ENCODE data around the gene EID1. TPM values are rescaled to one million over a fixed set of nuclear protein-coding genes. Genes with fewer than 3 reads are reported as not detected.
"Not testable (repeated sequence)": the region's sequence is repeated elsewhere in the genome, so short reads cannot be mapped to it uniquely, and the experiment has no call there.

EID1 gene
- total RNA-seq, 2 donors from 2014 or later: 108 to 119 TPM

DNA sequence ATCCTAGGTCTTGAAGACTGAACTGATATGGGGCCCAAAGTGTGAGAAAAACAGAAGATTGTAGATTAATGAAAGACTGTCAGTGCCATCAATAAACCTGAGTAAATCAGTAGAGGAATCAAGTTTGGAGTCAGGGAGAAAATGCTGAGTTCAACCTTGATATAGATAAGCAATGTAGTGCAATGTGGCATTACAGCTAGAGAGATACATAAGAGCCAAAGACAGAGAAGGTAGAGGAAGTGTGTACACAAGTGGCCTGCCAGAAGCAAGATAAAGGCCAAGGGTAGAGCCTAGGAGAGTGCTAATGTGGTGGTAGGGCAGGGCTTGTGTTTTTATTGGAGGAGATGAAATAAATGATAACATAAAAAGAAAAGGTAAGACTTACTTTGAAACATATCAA is 26.0 kb upstream of the EID1 start:
- peaks cover 1% of the 10 kb centered on the region for H3K27me3 Mint-ChIP-seq (ENCODE audit: insufficient read depth)
- H3K36me3 ChIP-seq (ENCODE audit: control insufficient read depth, insufficient read depth, low read length): no peaks in the 10 kb centered on the region
- H3K4me1 ChIP-seq (ENCODE audit: control insufficient read depth, insufficient read depth, low read length): no peaks in the 10 kb centered on the region
- no peak overlapping the region for H3K27ac ChIP-seq (ENCODE audit: low read depth, low read length)
- no peak overlapping the region for H3K9ac ChIP-seq (ENCODE audit: extremely low read depth, low read length, poor library complexity, severe bottlenecking)
- H3K9me3 Mint-ChIP-seq: no peaks in the 10 kb centered on the region
- no peak for DNase-seq
- H3K9me3 ChIP-seq (ENCODE audit: control insufficient read depth, low read length): no peaks in the 10 kb centered on the region
- no peak overlapping the region for H3K27ac Mint-ChIP-seq
- H3K4me3 Mint-ChIP-seq: no peak overlapping the region
- H3K36me3 Mint-ChIP-seq (ENCODE audit: low read depth): no peaks in the 10 kb centered on the region
- peaks cover 15% of the 10 kb centered on the region for H3K4me1 Mint-ChIP-seq
- TF ChIP-seq, protein P1, sequence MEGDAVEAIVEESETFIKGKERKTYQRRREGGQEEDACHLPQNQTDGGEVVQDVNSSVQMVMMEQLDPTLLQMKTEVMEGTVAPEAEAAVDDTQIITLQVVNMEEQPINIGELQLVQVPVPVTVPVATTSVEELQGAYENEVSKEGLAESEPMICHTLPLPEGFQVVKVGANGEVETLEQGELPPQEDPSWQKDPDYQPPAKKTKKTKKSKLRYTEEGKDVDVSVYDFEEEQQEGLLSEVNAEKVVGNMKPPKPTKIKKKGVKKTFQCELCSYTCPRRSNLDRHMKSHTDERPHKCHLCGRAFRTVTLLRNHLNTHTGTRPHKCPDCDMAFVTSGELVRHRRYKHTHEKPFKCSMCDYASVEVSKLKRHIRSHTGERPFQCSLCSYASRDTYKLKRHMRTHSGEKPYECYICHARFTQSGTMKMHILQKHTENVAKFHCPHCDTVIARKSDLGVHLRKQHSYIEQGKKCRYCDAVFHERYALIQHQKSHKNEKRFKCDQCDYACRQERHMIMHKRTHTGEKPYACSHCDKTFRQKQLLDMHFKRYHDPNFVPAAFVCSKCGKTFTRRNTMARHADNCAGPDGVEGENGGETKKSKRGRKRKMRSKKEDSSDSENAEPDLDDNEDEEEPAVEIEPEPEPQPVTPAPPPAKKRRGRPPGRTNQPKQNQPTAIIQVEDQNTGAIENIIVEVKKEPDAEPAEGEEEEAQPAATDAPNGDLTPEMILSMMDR (conservative IDR thresholded peaks at IDR 0.05): no peak
- H3K4me3 ChIP-seq (ENCODE audit: low read length): no peak overlapping the region
- no peaks in the 10 kb centered on the region for H3K27me3 ChIP-seq (ENCODE audit: control insufficient read depth, insufficient read depth, low read length, poor library complexity, severe bottlenecking)

GRCh38 chr15:48854434-48854833 is 23.5 kb upstream of the EID1 start:
- not testable (repeated sequence) for H3K27ac Mint-ChIP-seq; H3K4me1 ChIP-seq (ENCODE audit: control insufficient read depth, insufficient read depth, low read length); H3K4me3 Mint-ChIP-seq; H3K9ac ChIP-seq (ENCODE audit: extremely low read depth, low read length, poor library complexity, severe bottlenecking); H3K9me3 ChIP-seq (ENCODE audit: control insufficient read depth, low read length); H3K36me3 Mint-ChIP-seq (ENCODE audit: low read depth); H3K4me3 ChIP-seq (ENCODE audit: low read length); H3K27me3 Mint-ChIP-seq (ENCODE audit: insufficient read depth); H3K27ac ChIP-seq (ENCODE audit: low read depth, low read length); H3K36me3 ChIP-seq (ENCODE audit: control insufficient read depth, insufficient read depth, low read length); H3K27me3 ChIP-seq (ENCODE audit: control insufficient read depth, insufficient read depth, low read length, poor library complexity, severe bottlenecking); DNase-seq; H3K9me3 Mint-ChIP-seq
- H3K4me1 Mint-ChIP-seq: peaks cover 18% of the 10 kb centered on the region
- 93 to 100% methylated on average over 2 to 3 of the region's 3 CpGs for WGBS, 2 experiments (ENCODE audit: insufficient coverage in 1 of 2, insufficient read length in 1 of 2)

DNA sequence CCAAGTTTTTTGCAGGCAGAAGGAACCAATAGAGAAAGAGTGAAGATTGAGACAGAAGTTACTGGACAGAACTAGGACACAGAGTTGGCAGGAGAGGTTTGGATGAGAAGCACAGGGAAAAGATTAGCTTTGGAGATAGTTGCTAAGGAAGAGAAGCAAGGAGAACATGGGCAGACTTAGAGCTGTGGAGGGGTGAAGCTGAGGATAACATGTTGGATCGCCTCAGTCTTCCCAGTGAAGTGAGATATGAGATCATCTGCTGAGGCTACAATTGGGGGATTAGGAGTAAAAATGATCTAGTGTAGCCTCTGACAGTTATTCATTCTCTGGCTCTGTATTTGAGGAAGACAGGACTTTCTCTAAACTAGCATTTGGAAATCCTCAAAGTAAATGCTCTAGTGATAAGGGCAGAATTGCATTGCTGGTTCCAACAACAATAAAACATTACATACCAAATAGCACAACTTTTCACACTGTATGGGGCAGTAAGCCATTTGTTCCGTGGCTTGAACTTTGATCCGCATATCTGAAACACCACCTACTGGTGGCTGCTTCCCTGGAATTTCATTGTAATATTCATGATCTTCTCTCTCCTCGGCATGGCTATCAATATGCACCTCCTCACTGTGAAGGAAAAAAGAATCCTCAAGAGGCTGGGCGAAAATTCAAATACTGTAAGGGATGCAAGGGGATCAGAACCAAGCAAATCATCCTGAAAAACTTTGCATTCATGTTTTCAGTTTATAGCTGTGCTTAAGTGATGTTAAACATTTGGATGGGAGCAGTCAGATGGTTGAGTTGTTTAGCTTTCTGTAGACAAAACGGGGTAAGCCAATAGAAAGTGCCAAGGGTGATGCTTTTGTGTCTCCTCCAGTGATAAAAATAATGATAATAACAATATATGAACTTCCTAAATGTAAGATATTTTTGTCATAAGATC is 22.2 kb upstream of the EID1 start:
- Mint-ChIP-seq H3K36me3 (ENCODE audit: low read depth) (no peaks in the 10 kb centered on the region), H3K27me3 (ENCODE audit: insufficient read depth) (peaks cover 1% of the 10 kb centered on the region), H3K4me3 (no peak overlapping the region), H3K9me3 (no peaks in the 10 kb centered on the region), H3K27ac (no peak overlapping the region), H3K4me1 (peaks cover 18% of the 10 kb centered on the region)
- Histone ChIP-seq H3K4me3 (ENCODE audit: low read length) (no peak overlapping the region), H3K9me3 (ENCODE audit: control insufficient read depth, low read length) (no peaks in the 10 kb centered on the region), H3K4me1 (ENCODE audit: control insufficient read depth, insufficient read depth, low read length) (no peaks in the 10 kb centered on the region), H3K9ac (ENCODE audit: extremely low read depth, low read length, poor library complexity, severe bottlenecking) (no peak overlapping the region), H3K27me3 (ENCODE audit: control insufficient read depth, insufficient read depth, low read length, poor library complexity, severe bottlenecking) (no peaks in the 10 kb centered on the region), H3K27ac (ENCODE audit: low read depth, low read length) (no peak overlapping the region), H3K36me3 (ENCODE audit: control insufficient read depth, insufficient read depth, low read length) (no peaks in the 10 kb centered on the region)
- TF ChIP-seq, protein P1 (conservative IDR thresholded peaks at IDR 0.05): peak; percentile 73
- 44 to 46% methylated on average over 5 to 6 of the region's 6 CpGs for WGBS, 2 experiments (ENCODE audit: insufficient coverage in 1 of 2, insufficient read length in 1 of 2)
- DNase-seq: peak; percentile 63
